GM10248 (cell line): ENCODE data around the gene FLYWCH1.

ENCODE experiments used
- CTCF ChIA-PET: fragments of 300-600 bp; sonication (Branson Sonifier 250); formaldehyde crosslinking; extraction: SDS; loops from one replicate; lab custom pipeline; 2021; ENCODE audit warnings: antibody characterized with exemption; lab: Yijun Ruan, JAX
- POLR2A ChIA-PET: fragments of 350-650 bp; sonication (Branson Sonifier 250); formaldehyde crosslinking; extraction: SDS; loops from one replicate; lab custom pipeline; 2020; ENCODE audit warnings: antibody characterized with exemption; lab: Yijun Ruan, JAX
- DNase-seq: peaks from one replicate; pipeline ENCODE4 v3.0.0; 2012; ENCODE audit errors: extremely low spot score
- CTCF ChIP-seq: IDR thresholded peaks from 2 replicates; pipeline ENCODE4 v1.5.1; 2012; ENCODE audit warnings: mild to moderate bottlenecking, low read depth; ENCODE audit errors: extremely low read depth, missing control alignments, control extremely low read depth

FLYWCH1 gene

GRCh38 chr16:2953706-2954627 is 42.2 kb downstream of the FLYWCH1 start:
- no peak for DNase-seq
- CTCF ChIA-PET, result interaction anchor here (2.5 to 2.9 kb wide), 2 partner anchors 8 to 27 kb away, joined by 10 to 11 read pairs; no protein-coding TSS in a partner anchor
- POLR2A ChIA-PET, result interaction anchor here (0.9 kb wide), 1 partner anchor 27 kb away, joined by 3 read pairs; no protein-coding TSS in a partner anchor
- TF ChIP-seq CTCF, result no peak

GRCh38 chr16:2954656-2955381 is 43.1 kb downstream of the FLYWCH1 start:
- no peak for DNase-seq
- TF ChIP-seq CTCF, result no peak
- ChIA-PET CTCF (interaction anchor here (1.0 to 2.9 kb wide), 2 partner anchors 9 to 28 kb away, joined by 3 to 10 read pairs; no protein-coding TSS in a partner anchor), POLR2A (interaction anchor here (0.9 kb wide), 1 partner anchor 28 kb away, joined by 3 read pairs; no protein-coding TSS in a partner anchor)

GRCh38 chr16:2955438-2955778 is 43.7 kb downstream of the FLYWCH1 start:
- ChIA-PET POLR2A (no interaction called here), CTCF (interaction anchor here (1.0 kb wide), 1 partner anchor 9 kb away, joined by 3 read pairs; no protein-coding TSS in a partner anchor)
- no peak for TF ChIP-seq CTCF
- no peak for DNase-seq

- ChIA-PET POLR2A (no interaction called here), CTCF (interaction anchor here (1.1 to 1.2 kb wide), 2 partner anchors 14 to 29 kb away, joined by 3 read pairs; no protein-coding TSS in a partner anchor)
- DNase-seq, result no peak
- TF ChIP-seq CTCF, result no peak
Measured at GRCh38 chr16:2955779-2956578, 44.2 kb downstream of the FLYWCH1 start.

- ChIA-PET CTCF (interaction anchor here (0.8 to 1.2 kb wide), 3 partner anchors 14 to 75 kb away, joined by 3 read pairs; no protein-coding TSS in a partner anchor), POLR2A (no interaction called here)
- no peak for TF ChIP-seq CTCF
- DNase-seq, result no peak
Measured at GRCh38 chr16:2956579-2956956, 44.8 kb downstream of the FLYWCH1 start.
